Renal cortex interstitium (tissue), 15 donors: ENCODE measurements around the gene SAMM50. TPM values are rescaled to one million over a fixed set of nuclear protein-coding genes. Genes with fewer than 3 reads are reported as not detected.
A peak's percentile ranks its signal among the peaks of the same experiment; 100 is the strongest.

Experiments
- DNase-seq, 11 donors: peaks; one replicate each; pipeline ENCODE4 v3.0.0-alpha.2; 2013; ENCODE audit warnings: low read depth in 9 of 11, low spot score in 4 of 11; ENCODE audit errors: extremely low read depth in 1 of 11
- long read RNA-seq, 16 experiments: transcript quantifications; one replicate each; lab custom pipeline, GENCODE V29; 2026
- polyA plus RNA-seq, 3 donors: library from polyadenylated mRNA; unstranded; fragments of 120-200 nt; gene quantifications; one replicate each; pipeline ENCODE4 v1.2.1, GENCODE V29; 2013; ENCODE audit not compliant: insufficient read length in 3 of 3

The SAMM50 gene
- 10 to 100 TPM; 64.5 to 65.7 (median 65.2) TPM for polyA plus RNA-seq
- long read RNA-seq, donor 1, transcript SAMM50-201 (15 exons, 1,717 nt) = major isoform, 19 of 33 reads
- long read RNA-seq, donor 1, partial matches to known transcripts = 14 of 33 reads
- long read RNA-seq, donor 1, other reads (novel, unspliced or antisense) = 0 of 33 reads
- long read RNA-seq, donor 2, transcript SAMM50-201 (15 exons, 1,717 nt) = major isoform, 11 of 26 reads
- long read RNA-seq, donor 2, partial matches to known transcripts = 13 of 26 reads
- long read RNA-seq, donor 2, other reads (novel, unspliced or antisense) = 0 of 26 reads
- long read RNA-seq, donor 3, transcript SAMM50-201 (15 exons, 1,717 nt) = major isoform, 31 of 45 reads
- long read RNA-seq, donor 3, partial matches to known transcripts = 12 of 45 reads
- long read RNA-seq, donor 3, other reads (novel, unspliced or antisense) = 0 of 45 reads
- long read RNA-seq, donor 4, transcript SAMM50-201 (15 exons, 1,717 nt) = major isoform, 16 of 17 reads
- long read RNA-seq, donor 4, partial matches to known transcripts = 0 of 17 reads
- long read RNA-seq, donor 4, other reads (novel, unspliced or antisense) = 0 of 17 reads
- long read RNA-seq, donor 5, transcript SAMM50-201 (15 exons, 1,717 nt) = major isoform, 23 of 25 reads
- long read RNA-seq, donor 5, partial matches to known transcripts = 0 of 25 reads
- long read RNA-seq, donor 5, other reads (novel, unspliced or antisense) = 0 of 25 reads
- long read RNA-seq, donor 6, transcript SAMM50-201 (15 exons, 1,717 nt) = major isoform, 15 of 42 reads
- long read RNA-seq, donor 6, partial matches to known transcripts = 23 of 42 reads
- long read RNA-seq, donor 6, other reads (novel, unspliced or antisense) = 0 of 42 reads
- long read RNA-seq, donor 7, transcript SAMM50-201 (15 exons, 1,717 nt) = major isoform, 28 of 51 reads
- long read RNA-seq, donor 7, partial matches to known transcripts = 19 of 51 reads
- long read RNA-seq, donor 7, other reads (novel, unspliced or antisense) = 0 of 51 reads
- long read RNA-seq, donor 8, transcript SAMM50-206 (3 exons, 3,248 nt) = minor isoform, 5 of 79 reads
- long read RNA-seq, donor 8, transcript SAMM50-201 (15 exons, 1,717 nt) = major isoform, 33 of 79 reads
- long read RNA-seq, donor 8, partial matches to known transcripts = 40 of 79 reads
- long read RNA-seq, donor 8, other reads (novel, unspliced or antisense) = 0 of 79 reads
- long read RNA-seq, donor 9, transcript SAMM50-201 (15 exons, 1,717 nt) = major isoform, 16 of 18 reads
- long read RNA-seq, donor 9, partial matches to known transcripts = 0 of 18 reads
- long read RNA-seq, donor 9, other reads (novel, unspliced or antisense) = 0 of 18 reads
- long read RNA-seq, donor 10, transcript SAMM50-201 (15 exons, 1,717 nt) = major isoform, 21 of 42 reads
- long read RNA-seq, donor 10, partial matches to known transcripts = 18 of 42 reads
- long read RNA-seq, donor 10, other reads (novel, unspliced or antisense) = 0 of 42 reads
- long read RNA-seq, donor 11, transcript SAMM50-201 (15 exons, 1,717 nt) = major isoform, 16 of 17 reads
- long read RNA-seq, donor 11, partial matches to known transcripts = 0 of 17 reads
- long read RNA-seq, donor 11, other reads (novel, unspliced or antisense) = 0 of 17 reads
- long read RNA-seq, donor 12, transcript SAMM50-201 (15 exons, 1,717 nt) = major isoform, 6 of 17 reads
- long read RNA-seq, donor 12, partial matches to known transcripts = 11 of 17 reads
- long read RNA-seq, donor 12, other reads (novel, unspliced or antisense) = 0 of 17 reads
- long read RNA-seq, donor 13, transcript SAMM50-206 (3 exons, 3,248 nt) = minor isoform, 5 of 94 reads
- long read RNA-seq, donor 13, transcript SAMM50-201 (15 exons, 1,717 nt) = major isoform, 47 of 94 reads
- long read RNA-seq, donor 13, partial matches to known transcripts = 42 of 94 reads
- long read RNA-seq, donor 13, other reads (novel, unspliced or antisense) = 0 of 94 reads
- long read RNA-seq, donor 14, transcript SAMM50-201 (15 exons, 1,717 nt) = major isoform, 29 of 43 reads
- long read RNA-seq, donor 14, partial matches to known transcripts = 10 of 43 reads
- long read RNA-seq, donor 14, other reads (novel, unspliced or antisense) = 0 of 43 reads
- long read RNA-seq, donor 15, transcript SAMM50-201 (15 exons, 1,717 nt) = major isoform, 10 of 11 reads
- long read RNA-seq, donor 15, partial matches to known transcripts = 0 of 11 reads
- long read RNA-seq, donor 15, other reads (novel, unspliced or antisense) = 0 of 11 reads
- long read RNA-seq, donor 16, transcript SAMM50-201 (15 exons, 1,717 nt) = major isoform, 53 of 59 reads
- long read RNA-seq, donor 16, partial matches to known transcripts = 0 of 59 reads
- long read RNA-seq, donor 16, other reads (novel, unspliced or antisense) = 0 of 59 reads

DNA sequence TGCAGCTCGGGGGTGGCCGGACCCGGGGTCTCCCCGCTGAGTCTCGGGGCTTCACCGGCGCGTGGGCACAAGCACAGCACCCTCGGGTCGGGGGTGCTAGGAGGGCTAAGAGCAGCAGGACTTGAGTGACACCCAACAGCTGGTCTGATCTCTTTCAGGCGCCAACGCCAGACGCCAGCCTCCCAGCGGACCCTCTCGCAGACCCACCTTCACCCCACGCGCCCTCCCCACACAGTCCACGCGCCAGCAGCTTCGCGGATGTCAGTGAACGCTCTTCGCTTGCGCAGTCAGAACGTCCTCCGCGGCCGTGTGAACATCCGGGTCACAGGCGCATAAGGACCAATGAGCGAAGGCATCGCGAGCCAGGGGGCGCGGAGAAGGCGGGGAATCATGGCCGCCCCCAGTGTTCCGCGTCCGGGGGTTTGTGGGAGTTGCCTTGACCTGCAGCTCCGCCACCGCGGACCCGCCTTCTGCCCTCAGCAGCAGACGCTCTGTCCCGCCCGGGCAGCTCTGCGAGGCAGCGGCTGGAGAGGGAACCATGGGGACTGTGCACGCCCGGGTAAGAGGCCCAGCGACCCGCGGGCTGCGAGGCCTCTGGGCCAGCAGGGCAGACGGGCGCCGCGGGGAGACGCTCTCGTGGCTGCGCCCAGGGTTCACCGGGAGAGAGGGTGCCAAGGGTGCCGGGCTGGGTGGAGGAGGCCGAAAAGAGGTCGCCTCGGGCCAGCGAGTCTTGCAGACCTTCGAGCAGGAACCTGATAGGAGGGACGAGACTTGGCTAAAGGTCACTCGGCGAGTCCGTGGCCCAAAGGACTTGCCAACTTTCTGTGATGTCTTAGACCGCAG lies at the start of gene SAMM50:
TSS of gene SAMM50 (plus strand) at position 403 of the 843 bp plus-strand sequence. CDS start at position 539, 136 bp downstream.
- DNase-seq = peak; percentile 78 to 91 (median 87)

DNA sequence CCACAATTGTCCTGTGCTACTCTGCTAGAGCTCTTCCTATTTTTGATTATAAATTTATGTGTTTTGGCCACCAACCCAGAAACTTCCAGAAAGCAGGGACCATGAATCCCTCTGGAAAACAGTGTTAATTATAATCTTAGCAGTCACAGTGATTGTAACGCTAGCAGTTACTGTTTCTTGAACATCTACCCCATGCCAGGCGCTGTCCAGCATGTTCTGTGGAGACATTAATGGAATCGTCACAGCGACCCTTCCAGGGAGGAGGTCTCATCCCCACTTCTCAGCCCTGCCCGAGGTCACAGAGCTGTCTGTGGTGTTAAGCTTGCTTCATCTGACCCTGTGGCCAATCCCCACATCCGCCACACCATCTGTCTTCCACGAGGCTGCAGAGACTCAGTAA lies 49.6 kb upstream of the SAMM50 start:
- DNase-seq = no peak

DNA sequence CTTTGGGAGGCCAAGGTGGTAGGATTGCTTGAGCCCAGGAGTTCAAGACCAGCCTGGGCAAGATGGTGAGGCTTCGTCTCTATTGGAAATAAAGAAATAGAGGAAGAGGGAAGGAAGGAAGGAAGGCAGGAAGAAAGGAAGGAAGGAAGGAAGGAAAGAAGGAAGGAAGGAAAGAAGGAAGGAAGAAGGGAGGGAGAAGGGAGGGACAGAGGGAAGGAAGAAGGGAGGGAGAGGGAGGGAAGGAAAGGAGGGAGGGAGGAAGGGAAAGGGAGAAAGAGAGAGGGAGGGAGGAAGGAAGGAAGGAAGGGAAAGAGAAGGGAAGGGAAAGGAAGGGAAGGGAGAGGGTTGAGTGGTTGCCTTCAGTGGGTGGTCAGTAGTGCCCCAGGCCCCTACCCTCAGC lies 45.5 kb upstream of the SAMM50 start:
- DNase-seq = no peak

DNA sequence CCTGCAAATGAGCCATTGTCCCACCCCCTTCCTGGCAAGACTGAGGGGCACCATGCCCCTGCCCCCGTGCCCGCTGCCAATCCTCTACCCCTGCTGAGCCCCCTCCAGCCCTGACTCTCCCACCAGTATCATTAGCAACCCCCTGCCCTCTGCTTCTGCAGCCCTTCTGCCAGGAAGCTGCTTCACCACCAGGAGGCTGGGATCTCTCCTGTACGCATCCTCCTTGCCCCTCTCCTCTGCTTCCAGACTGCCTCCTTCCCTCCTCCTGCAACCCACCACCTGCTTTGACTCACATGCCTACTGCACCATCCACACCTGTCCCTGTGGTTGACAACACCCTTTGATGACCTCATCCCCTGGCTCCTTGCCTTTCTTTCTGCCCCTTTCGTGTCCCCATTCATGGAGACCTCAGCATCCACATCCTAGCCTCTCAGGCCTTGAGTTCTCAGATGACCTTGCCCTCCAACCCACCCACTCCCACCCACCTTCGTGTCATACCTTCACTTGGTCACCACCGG lies 45.0 kb upstream of the SAMM50 start:
- no peak for DNase-seq

DNA sequence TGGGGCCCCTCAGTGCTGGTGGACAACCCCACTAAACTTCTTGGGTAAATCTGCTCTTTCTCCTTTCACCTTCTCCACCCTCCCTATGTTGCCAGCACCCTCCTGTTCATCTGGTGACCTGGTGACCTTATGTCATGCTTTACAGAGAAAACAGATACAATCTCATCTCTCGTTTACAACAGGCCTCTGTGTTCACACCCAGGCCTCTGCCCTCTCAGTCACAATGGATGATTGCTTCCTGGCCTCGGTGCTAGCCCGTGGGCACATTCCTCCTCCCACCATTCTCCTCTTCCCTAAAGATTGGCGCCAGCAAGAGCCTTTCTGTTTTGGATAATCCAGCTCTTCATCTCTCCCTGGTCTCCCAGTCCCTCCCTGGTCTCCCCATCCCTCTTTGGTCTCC lies 43.9 kb upstream of the SAMM50 start:
- DNase-seq = no peak

DNA sequence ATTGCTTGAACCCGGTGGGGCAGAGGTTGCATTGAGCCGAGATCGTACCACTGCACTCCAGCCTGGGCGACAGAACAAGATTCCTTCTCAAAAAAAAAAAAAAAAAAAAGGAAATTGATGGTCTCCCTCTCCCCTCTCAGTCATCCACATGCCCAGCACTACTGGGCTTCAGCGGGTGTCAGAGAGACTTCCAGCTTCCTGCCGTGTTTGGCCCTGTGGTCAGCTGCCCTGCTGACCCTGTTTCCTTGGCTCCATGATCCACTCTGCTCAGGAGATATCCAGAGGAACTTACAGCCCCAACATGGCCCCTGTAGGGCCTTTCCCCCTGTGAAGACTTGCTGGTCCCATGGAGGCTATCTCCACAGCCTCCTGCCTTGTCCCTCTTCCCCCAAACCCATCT lies 37.7 kb upstream of the SAMM50 start:
- no peak for DNase-seq

DNA sequence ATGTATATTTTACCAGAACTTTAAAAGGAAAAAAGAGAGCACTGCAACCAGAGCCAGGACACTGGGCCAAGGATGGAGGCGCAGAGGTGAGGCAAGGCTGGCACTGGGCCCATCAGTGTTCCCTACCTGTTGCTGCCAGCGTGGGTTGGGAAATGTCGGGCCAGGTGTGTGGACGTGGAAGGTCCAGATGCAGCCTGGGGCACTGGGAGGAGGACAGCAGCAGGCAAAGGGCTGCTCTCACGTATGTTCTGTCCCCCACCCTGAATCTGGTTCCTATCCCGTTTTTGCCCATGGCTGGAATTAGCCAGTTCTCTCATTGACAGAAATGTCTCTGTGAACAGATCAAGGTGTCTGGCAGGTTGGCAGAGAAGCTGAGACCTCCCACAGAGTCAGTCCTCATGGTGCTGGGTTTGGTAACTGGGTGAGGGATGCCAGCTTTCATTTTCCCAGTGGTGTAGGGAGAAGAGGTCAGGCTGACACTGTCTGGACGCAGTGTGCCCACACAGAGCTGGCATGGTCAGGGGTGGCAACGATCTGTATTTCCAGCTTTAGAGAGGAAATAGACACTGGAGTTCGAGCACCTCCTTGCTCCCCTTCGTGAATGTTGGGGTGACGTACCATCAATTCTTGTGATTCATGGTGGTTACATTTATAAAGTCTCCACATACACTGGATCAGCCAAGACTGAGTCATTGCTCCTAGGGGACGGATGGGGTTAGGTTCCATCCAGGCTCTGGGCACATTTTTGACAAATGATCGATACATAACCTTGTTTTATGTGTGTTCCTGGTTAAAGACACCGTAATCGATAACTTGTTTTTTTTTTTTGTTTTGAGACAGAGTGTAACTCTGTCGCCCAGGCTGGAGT lies 35.9 kb upstream of the SAMM50 start:
- no peak for DNase-seq

DNA sequence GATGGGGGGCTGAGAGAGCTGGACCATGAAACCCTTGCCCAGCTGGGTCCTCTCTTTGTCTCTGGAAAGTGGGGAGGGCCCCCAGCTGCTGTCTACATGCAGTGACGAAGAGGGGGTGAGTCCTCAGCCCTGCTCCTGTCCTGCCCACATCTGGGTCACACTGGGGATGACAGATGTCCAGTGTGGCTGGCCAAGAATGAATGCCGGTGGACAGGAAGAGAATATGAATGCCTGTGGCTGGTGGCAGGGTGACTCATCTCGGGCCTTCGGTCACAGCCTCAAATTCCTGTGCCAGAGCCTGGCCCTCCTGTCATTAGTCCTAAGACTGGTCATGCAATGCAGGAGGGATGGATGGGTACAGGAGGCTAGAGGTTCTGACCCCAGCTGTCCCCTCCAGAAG lies 33.9 kb upstream of the SAMM50 start:
- no peak for DNase-seq

DNA sequence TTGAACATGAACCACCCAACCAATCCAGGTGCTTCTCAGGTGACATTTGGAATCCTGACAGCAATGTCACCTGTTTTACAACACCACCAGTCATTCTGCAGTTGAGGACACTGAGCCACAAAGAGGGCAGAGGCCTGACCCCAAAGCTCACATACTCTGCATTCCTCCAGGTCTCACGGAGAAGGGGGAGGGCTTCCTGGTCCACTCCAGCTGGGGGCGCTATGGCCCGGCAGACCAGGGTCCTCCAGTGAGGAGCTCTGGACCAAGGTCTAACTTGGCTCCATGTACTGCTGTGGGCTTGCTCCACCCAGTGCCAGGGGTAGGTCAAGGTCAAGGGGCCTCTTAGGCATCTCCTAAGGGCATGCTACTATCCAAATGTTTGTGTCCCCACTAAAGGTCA lies 33.1 kb upstream of the SAMM50 start:
- DNase-seq = no peak

DNA sequence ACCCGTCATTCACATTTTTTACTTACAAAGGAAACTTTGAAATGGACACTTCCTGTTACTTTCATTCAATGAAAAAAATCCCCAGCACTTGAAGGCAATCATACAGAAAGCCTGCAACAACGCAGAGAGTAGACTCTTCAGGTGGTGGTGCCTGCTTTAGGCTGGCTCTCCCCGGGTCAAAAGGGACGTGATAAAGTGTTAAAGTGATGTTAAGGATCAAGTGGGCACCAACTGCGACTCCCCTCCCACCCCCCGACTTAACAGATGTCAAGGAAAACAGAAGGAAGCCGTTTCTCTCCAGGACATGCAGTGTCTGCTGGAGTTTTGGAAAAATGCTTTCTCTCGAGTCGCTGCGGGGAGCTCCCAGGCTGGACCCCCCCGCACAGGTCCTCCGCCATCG lies 32.1 kb upstream of the SAMM50 start:
- peak in 4 of 11 donors; percentile 4 to 18 (median 16) for DNase-seq

DNA sequence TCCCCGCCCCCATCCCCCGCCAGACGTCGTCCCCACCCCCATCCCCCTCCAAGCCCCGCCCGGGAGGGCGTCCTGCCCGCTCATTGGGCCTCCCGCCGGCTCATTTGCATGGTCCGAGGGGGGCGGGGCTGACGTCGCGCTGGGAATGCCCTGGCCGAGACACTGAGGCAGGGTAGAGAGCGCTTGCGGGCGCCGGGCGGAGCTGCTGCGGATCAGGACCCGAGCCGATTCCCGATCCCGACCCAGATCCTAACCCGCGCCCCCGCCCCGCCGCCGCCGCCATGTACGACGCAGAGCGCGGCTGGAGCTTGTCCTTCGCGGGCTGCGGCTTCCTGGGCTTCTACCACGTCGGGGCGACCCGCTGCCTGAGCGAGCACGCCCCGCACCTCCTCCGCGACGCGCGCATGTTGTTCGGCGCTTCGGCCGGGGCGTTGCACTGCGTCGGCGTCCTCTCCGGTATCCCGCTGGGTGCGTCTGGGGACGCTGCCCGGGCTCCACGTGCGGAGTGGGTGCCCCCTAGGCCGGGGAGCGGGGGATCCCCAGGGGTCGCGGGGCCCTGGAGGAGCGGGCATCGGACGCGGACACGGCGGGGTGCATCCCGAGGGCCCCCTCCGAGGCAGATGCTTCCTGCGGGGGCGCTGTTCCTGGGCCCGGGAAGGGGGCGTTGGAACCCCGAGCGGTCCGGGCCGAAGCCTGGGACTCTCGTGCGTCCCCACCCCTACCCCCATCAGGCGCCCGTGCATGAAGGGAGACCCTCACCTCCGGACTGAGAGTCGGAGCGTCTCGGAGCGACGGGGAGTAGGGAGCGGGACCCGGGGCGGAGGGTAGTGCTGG lies 31.4 kb upstream of the SAMM50 start, which contains the start of gene PNPLA3:
TSS of gene PNPLA3 (plus strand) at position 175 of the 834 bp plus-strand sequence. CDS start at position 282, 107 bp downstream.
- DNase-seq = peak; percentile 61 to 89 (median 87)

DNA sequence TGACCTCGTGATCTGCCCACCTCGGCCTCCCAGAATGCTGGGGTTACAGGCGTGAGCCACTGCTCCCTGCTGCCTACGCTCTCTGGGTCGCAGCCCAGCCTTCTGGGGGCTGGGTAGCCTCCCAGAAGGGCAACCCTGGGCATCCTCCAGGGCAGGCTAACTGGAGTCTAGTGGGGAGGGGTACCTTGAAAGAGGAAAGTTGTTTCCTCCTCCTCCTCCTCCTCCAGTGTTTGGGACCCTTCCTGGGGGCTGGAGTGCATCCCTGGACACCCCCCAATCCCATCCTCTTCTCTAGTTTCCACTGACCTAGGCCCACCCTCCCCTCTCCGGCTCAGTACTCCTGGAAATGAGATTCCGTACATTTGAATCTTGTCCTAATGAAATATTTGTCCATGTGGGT lies 30.4 kb upstream of the SAMM50 start:
- DNase-seq = no peak

DNA sequence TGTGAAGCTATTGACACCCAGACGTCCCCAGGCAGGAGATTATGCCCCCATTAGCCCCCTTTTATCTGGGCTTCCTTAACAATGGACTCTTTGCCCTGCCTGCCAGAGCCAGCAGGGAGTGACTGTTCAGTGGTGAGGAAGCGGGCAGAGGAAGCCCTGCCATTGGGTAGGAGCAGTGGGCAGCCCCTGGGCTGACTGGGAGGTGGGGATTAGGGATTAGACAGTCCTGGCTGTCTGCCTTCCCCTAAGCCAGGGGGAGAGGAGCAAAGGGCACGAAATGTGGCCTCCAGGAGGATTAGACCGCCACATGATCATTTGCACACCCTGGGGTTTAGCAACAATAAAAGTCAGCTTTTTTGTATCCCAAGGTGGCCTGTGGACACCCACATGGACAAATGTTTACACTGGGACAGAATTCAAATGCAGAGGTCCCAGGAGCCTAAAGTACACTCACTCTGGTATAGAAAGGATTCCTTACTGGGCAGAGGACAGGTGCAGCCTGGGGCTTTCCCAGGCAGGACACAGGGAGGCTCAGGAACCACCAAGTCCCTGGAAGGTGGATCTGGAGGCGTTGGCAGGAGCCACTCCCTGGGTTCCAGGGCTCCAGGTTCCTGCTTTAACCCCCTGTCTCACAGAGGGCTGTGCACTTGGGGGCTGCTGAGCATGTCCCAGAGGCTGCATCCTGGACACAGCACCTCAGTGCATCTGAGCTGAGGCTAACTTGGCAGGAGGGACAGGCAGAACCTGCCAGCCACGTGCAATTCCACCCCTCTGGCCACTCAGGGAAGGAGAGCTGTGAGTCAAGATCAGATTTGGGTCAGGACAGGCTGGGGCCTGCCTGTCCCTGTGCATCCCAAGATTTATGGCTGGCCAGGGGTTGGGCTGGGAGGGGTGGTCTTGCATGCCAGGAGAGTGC lies 29.6 kb upstream of the SAMM50 start:
- no peak for DNase-seq
